ENCODE measurements around the gene PDE8B.

- TF ChIP-seq CTCF (IDR thresholded peaks at IDR 0.05) (no peak), EZH2 (IDR thresholded peaks at IDR 0.05; ENCODE audit: borderline replicate concordance, insufficient read depth, low read depth, low read length, poor library complexity, severe bottlenecking) (no peak)
Measured at GRCh38 chr5:77192441-77193050, 17.9 kb upstream of the PDE8B start.
